ENCODE data around the gene SEMA3E. TPM values are rescaled to one million over a fixed set of nuclear protein-coding genes. Genes with fewer than 3 reads are reported as not detected.

Gene SEMA3E
- total RNA-seq, 1 donor from 2014 or later, result 0.35 TPM

- DNase-seq (ENCODE audit: low read depth), result no peak
- TF ChIP-seq, protein P1, sequence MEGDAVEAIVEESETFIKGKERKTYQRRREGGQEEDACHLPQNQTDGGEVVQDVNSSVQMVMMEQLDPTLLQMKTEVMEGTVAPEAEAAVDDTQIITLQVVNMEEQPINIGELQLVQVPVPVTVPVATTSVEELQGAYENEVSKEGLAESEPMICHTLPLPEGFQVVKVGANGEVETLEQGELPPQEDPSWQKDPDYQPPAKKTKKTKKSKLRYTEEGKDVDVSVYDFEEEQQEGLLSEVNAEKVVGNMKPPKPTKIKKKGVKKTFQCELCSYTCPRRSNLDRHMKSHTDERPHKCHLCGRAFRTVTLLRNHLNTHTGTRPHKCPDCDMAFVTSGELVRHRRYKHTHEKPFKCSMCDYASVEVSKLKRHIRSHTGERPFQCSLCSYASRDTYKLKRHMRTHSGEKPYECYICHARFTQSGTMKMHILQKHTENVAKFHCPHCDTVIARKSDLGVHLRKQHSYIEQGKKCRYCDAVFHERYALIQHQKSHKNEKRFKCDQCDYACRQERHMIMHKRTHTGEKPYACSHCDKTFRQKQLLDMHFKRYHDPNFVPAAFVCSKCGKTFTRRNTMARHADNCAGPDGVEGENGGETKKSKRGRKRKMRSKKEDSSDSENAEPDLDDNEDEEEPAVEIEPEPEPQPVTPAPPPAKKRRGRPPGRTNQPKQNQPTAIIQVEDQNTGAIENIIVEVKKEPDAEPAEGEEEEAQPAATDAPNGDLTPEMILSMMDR (conservative IDR thresholded peaks at IDR 0.05; ENCODE audit: low read depth, low read length), result no peak
- H3K4me3 ChIP-seq (ENCODE audit: low read depth, low read length), result no peak overlapping the region
These were observed 102.4 kb downstream of the SEMA3E start for GRCh38 chr7:83546586-83546985.

DNA sequence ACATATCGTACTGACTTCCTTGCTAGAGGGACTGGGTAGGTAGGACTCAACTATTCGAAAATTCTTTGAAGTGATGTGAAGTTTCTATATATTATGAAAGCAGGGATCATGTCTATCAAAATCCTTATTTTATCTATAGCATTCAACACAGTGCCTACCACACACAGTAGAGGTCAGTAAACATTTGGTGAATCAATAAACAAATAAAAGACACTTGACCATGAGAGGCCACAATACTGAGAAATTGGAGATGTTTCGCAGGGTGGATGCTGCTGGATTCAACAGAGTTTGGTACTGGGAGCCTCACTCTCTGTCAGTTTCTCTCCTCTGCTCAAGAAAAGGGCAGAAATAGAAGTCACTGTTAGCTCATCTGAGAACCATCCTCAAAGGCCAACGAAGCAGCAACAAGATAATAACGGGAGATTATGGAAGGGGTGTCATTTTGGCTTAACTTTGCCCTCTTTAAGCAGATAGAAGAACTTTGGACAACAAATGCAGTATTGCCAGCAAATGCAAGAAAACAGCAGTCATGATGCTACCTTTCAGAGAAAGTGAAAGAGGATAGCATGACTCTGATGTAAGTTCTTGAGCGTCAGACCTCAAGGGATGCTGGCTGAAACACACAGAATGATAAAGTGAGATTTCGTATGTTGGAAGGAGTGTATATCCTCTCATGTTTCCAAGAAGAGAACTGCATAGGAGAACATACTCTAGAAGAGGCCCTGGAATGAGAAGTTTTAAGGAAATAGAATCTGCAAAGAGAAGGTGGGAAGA lies 107.6 kb downstream of the SEMA3E start:
- DNase-seq (ENCODE audit: low read depth), result no peak
- TF ChIP-seq, protein P1 (conservative IDR thresholded peaks at IDR 0.05; ENCODE audit: low read depth, low read length), result no peak

DNA sequence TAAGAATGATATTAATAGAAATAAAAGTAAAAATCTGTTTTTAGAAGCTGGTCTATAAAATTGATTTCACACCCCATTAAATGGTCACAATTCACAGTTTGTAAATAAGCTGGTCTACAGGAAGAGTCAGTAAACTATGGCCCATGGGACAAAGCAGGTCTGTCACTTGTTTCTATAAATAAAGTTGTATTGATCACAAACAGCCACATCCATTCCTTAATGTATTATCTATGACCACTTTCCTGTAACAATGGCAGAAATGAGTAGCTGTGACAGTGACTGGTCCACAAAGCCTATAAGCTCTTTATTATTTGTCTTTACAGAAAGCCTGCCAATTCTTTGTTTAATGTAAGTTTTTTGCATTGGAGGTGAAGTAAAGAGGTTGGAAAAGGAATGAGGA lies 114.5 kb downstream of the SEMA3E start:
- no peak for DNase-seq (ENCODE audit: low read depth)
- no peak overlapping the region for H3K4me3 ChIP-seq (ENCODE audit: low read depth, low read length)
- TF ChIP-seq, protein P1 (conservative IDR thresholded peaks at IDR 0.05; ENCODE audit: low read depth, low read length), result no peak

More for the DNA sequence above, 107.6 kb downstream of the SEMA3E start:
- no peak overlapping the region for H3K4me3 ChIP-seq (ENCODE audit: low read depth, low read length)

- no peak for DNase-seq (ENCODE audit: low read depth)
- H3K4me3 ChIP-seq (ENCODE audit: low read depth, low read length), result no peak overlapping the region
- TF ChIP-seq, protein P1 (conservative IDR thresholded peaks at IDR 0.05; ENCODE audit: low read depth, low read length), result no peak
These were observed 116.7 kb downstream of the SEMA3E start for GRCh38 chr7:83532219-83532618.

DNA sequence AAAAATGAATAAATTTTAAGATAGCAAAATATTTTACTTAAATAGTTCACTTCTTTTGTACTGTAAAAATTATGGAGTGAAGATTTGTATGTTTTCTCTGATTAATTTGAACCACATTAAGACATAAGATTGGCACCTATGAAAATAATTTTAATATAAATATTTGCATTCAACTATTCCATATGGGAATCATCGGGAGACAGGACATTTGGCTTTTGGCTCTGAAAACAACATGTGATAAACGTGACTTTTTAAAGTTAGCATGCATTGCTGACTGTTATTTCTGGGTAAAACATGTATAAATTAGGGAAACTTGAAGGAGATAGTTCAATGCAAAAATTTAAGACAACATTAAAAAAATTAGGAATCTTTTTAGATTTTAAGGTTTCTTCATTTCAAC lies 117.2 kb downstream of the SEMA3E start:
- TF ChIP-seq, protein P1 (conservative IDR thresholded peaks at IDR 0.05; ENCODE audit: low read depth, low read length), result no peak
- H3K4me3 ChIP-seq (ENCODE audit: low read depth, low read length), result no peak overlapping the region
- no peak for DNase-seq (ENCODE audit: low read depth)

DNA sequence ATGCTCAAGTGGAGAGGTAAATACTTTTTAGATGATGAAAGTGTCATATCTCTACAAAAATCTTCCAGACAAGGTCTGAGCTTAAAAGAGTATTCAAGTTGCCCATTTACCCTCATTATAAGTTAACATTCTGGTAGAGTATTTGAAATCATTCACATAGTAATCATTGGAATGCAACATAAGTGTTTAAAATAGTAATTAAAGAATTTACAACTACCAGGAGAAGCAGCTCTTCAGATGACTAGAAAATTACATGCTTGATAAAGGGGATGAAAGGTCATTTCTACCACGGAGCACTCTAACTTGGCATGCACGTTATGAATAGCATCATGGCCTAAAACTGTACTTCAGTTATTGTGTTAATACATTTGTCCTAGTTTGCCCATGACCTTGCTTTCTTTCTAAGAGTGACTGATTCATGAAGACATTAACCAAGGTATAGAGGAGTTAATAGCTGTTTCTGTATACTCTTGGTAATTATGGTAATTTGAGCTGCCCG lies 120.0 kb downstream of the SEMA3E start:
- TF ChIP-seq, protein P1 (conservative IDR thresholded peaks at IDR 0.05; ENCODE audit: low read depth, low read length), result no peak
- DNase-seq (ENCODE audit: low read depth), result no peak
- no peak overlapping the region for H3K4me3 ChIP-seq (ENCODE audit: low read depth, low read length)
